Smooth muscle cell (in vitro differentiated cells): Measurements from ENCODE around the gene FRMD3. TPM values are rescaled to one million over a fixed set of nuclear protein-coding genes. Genes with fewer than 3 reads are reported as not detected.

Experiments
- DNase-seq: peaks from one replicate; lab custom pipeline; 2025; ENCODE audit not compliant: unreplicated experiment; lab: John Stamatoyannopoulos, UW
- H2AFZ ChIP-seq: fragments of 200-600 bp; sonication (generic); 2 replicates; pipeline ENCODE4 v1.6.0; 2016; ENCODE audit warnings: antibody characterized with exemption, low read depth, mild to moderate bottlenecking
- H3F3A ChIP-seq: fragments of 200-600 bp; sonication (generic); 2 replicates; pipeline ENCODE4 v1.6.0; 2017; ENCODE audit warnings: antibody characterized with exemption, low read depth
- H3K27ac ChIP-seq: fragments of 200-600 bp; sonication (generic); 2 replicates; pipeline ENCODE4 v1.5.1; 2016; ENCODE audit warnings: low read depth, mild to moderate bottlenecking
- H3K27me3 ChIP-seq: fragments of 200-600 bp; sonication (generic); 2 replicates; pipeline ENCODE4 v1.6.1; 2016; ENCODE audit warnings: low read depth, mild to moderate bottlenecking
- H3K36me3 ChIP-seq: fragments of 200-600 bp; sonication (generic); 2 replicates; pipeline ENCODE4 v1.5.1; 2016; ENCODE audit warnings: low read depth
- H3K4me1 ChIP-seq: fragments of 200-600 bp; sonication (generic); 2 replicates; pipeline ENCODE4 v1.5.1; 2016; ENCODE audit warnings: low read depth
- H3K4me2 ChIP-seq: fragments of 200-600 bp; sonication (generic); 2 replicates; pipeline ENCODE4 v1.6.0; 2016; ENCODE audit warnings: mild to moderate bottlenecking
- H3K4me3 ChIP-seq: fragments of 200-600 bp; sonication (generic); 2 replicates; pipeline ENCODE4 v1.5.1; 2016; ENCODE audit warnings: mild to moderate bottlenecking
- H3K79me2 ChIP-seq: fragments of 200-600 bp; sonication (generic); 2 replicates; pipeline ENCODE4 v1.6.0; 2016; ENCODE audit warnings: low read depth, mild to moderate bottlenecking
- H3K9ac ChIP-seq: fragments of 200-600 bp; sonication (generic); 2 replicates; pipeline ENCODE4 v1.6.0; 2016; ENCODE audit warnings: low read depth
- H3K9me3 ChIP-seq: fragments of 200-600 bp; sonication (generic); replicated peaks from 2 replicates; pipeline ENCODE4 v1.5.1; 2016; ENCODE audit warnings: low read depth
- H4K20me1 ChIP-seq: fragments of 200-600 bp; sonication (generic); 2 replicates; pipeline ENCODE4 v1.6.0; 2016; ENCODE audit warnings: low read depth
- WGBS: methylation state at CpG from one replicate; pipeline ENCODE4 v1.1.7; 2016; ENCODE audit warnings: low lambda C conversion rate; 5-methylcytosine and 5-hydroxymethylcytosine counted together
- polyA plus RNA-seq: library from polyadenylated mRNA; unstranded; fragments of >200 nt; fragmentation: Nextera tagmentation; extraction: Ambion mirVana; gene quantifications from 2 replicates; pipeline ENCODE4 v1.2.1, GENCODE V29; 2016
- total RNA-seq: library from RNA; depleted of rRNA; stranded (reverse); fragments of >200 nt; gene quantifications from 2 replicates; pipeline ENCODE4 v1.2.3, GENCODE V29; 2014
- TF ChIP-seq, protein P1 (sequence below): fragments of 200-600 bp; sonication (generic); IDR thresholded peaks from 2 replicates; pipeline ENCODE4 v1.5.1; 2017; ENCODE audit warnings: borderline replicate concordance, mild to moderate bottlenecking, antibody characterized with exemption; ENCODE audit not compliant: insufficient read depth, poor library complexity, severe bottlenecking

Gene FRMD3
- total and polyA plus RNA-seq, 2 experiments from 2014 or later = 0.72 to 2.8 TPM

DNA sequence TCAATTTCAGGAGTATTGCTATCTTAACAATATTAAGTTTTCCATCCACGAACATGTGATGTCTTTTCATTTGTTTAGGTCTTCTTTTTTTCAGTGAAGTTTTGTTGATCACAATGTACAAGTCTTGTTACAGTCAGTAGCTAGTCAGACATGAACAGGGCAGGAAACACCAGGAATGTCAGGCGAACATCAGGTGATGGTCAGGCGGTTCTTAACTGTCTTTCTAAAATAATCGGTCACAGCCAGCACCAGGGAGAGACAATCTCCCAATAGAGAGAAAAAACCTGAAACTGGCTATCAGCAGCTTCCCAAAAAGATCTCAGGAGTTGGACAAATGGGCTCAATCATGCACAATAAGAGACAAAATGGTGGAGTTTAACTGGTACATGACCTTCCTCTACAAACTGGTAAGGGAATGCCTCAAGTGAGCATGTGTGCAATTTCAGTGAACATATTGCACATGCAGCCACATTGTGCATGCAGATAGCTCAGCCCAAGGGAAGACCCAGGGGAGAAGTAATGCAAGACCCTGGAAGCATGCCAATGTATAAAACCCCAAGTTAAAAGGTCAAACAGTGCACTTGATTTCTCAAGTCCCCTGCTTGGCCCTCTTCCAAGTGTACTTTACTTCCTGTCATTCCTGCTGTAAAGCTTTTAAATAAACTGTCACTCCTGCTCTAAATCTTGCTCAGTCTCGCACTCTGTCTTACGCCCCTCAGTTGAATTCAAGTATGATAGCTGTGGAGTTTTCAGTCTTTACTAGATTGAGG, 299.1 kb downstream of the FRMD3 start:
- no peak for DNase-seq
- WGBS = 86% methylated on average over 6 of the region's 6 CpGs
- H3K9me3 ChIP-seq = no peaks in the 10 kb centered on the region
- no peaks in the 10 kb centered on the region for H3K36me3 ChIP-seq
- H3K4me3 ChIP-seq = no peak overlapping the region
- no peaks in the 10 kb centered on the region for H3K4me1 ChIP-seq
- no peak overlapping the region for H3K9ac ChIP-seq
- no peak overlapping the region for H3K27ac ChIP-seq
- no peaks in the 10 kb centered on the region for H3F3A ChIP-seq
- no peaks in the 10 kb centered on the region for H3K27me3 ChIP-seq
- H3K4me2 ChIP-seq = no peak overlapping the region
- no peak overlapping the region for H2AFZ ChIP-seq
- H4K20me1 ChIP-seq = no peaks in the 10 kb centered on the region
- TF ChIP-seq, protein P1, sequence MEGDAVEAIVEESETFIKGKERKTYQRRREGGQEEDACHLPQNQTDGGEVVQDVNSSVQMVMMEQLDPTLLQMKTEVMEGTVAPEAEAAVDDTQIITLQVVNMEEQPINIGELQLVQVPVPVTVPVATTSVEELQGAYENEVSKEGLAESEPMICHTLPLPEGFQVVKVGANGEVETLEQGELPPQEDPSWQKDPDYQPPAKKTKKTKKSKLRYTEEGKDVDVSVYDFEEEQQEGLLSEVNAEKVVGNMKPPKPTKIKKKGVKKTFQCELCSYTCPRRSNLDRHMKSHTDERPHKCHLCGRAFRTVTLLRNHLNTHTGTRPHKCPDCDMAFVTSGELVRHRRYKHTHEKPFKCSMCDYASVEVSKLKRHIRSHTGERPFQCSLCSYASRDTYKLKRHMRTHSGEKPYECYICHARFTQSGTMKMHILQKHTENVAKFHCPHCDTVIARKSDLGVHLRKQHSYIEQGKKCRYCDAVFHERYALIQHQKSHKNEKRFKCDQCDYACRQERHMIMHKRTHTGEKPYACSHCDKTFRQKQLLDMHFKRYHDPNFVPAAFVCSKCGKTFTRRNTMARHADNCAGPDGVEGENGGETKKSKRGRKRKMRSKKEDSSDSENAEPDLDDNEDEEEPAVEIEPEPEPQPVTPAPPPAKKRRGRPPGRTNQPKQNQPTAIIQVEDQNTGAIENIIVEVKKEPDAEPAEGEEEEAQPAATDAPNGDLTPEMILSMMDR = no peak
- no peaks in the 10 kb centered on the region for H3K79me2 ChIP-seq

DNA sequence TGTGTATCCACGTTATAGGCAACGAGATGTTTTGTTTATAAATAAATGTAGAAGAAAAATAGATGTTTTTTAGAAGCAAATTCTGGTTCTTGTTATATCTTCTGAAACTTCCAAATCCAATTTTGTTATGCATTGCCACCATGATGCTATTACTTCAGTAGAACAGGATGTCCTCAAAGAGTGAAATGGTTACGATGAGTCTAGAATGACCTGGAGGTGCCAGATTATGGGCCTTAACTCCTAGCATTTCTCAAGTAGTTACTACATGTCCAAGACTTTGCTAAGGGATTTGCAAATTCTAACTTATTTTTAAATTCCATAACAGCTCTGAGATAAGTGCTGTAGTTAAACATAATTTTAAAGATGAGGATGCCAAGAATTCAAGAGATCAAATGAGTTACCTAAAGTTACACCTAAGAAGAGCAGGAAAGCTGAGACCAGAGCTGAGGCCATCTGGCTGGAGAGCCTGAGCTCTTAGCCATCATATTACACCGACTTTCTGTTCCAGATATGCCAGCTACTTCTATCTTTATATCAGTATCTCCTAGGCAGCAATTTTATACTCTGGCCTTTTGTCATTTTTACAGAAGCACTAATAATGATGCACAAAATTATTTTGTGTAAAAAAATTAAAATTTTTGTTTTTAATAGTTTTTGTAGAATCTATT, 302.0 kb downstream of the FRMD3 start:
- Histone ChIP-seq H2AFZ (no peak overlapping the region), H3K27me3 (no peaks in the 10 kb centered on the region), H3K27ac (no peak overlapping the region), H3K9me3 (no peaks in the 10 kb centered on the region), H3K4me2 (no peak overlapping the region), H3K4me1 (no peaks in the 10 kb centered on the region), H3K79me2 (no peaks in the 10 kb centered on the region), H3K9ac (no peak overlapping the region), H4K20me1 (no peaks in the 10 kb centered on the region), H3F3A (no peaks in the 10 kb centered on the region), H3K4me3 (no peak overlapping the region), H3K36me3 (no peaks in the 10 kb centered on the region)
- 94% methylated on average over 4 of the region's 4 CpGs for WGBS
- DNase-seq = no peak
- TF ChIP-seq, protein P1 = no peak

DNA sequence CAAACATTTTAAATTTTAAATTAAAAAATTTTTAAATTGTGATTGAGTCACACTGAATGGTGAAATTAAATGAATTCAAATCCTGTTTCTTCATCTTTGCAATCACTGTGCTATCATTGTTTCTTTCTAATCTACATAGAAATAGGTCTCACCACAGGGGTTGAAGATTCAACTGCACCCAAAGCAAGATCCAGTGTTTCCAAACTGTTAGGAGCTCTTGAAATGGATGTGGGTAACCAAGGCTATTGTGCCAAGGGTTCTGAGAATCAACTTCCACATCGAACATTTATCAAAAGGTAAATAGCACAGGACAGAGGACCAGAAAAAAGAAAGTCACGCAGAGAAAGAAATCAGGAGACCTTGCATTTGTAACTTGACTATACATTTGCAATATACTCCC, 302.7 kb downstream of the FRMD3 start:
- no peak overlapping the region for H3K9ac ChIP-seq
- H3K36me3 ChIP-seq = no peaks in the 10 kb centered on the region
- no peaks in the 10 kb centered on the region for H3F3A ChIP-seq
- no peaks in the 10 kb centered on the region for H4K20me1 ChIP-seq
- DNase-seq = no peak
- no peaks in the 10 kb centered on the region for H3K9me3 ChIP-seq
- H3K4me1 ChIP-seq = no peaks in the 10 kb centered on the region
- TF ChIP-seq, protein P1 = no peak
- no peak overlapping the region for H3K4me3 ChIP-seq
- H3K79me2 ChIP-seq = no peaks in the 10 kb centered on the region
- no peak overlapping the region for H3K27ac ChIP-seq
- no peak overlapping the region for H3K4me2 ChIP-seq
- no peaks in the 10 kb centered on the region for H3K27me3 ChIP-seq
- H2AFZ ChIP-seq = no peak overlapping the region
- 77% methylated on average over 2 of the region's 2 CpGs for WGBS
